Stimulated activated naive CD4-positive, alpha-beta T cell treated with Interleukin-2 at 50 U/mL for 16 hours (primary cell): ENCODE data around the gene TEX14.
A peak's percentile ranks its signal among the peaks of the same experiment; 100 is the strongest.
"Not testable (repeated sequence)": the region's sequence is repeated elsewhere in the genome, so short reads cannot be mapped to it uniquely, and the experiment has no call there.

ENCODE experiments used
- DNase-seq: peaks from one replicate; lab custom pipeline; 2025; lab: John Stamatoyannopoulos, UW

TEX14 gene

GRCh38 chr17:58692239-58693055 is 602 bp upstream of the TEX14 start, which contains the start of gene RAD51C:
TSS of gene RAD51C (plus strand) at chr17:58692602. CDS start at chr17:58692644, 42 bp downstream.
- peak; percentile 84 for DNase-seq

GRCh38 chr17:58690033-58690432 is 1.8 kb downstream of the TEX14 start:
- DNase-seq: not testable (repeated sequence)

GRCh38 chr17:58688521-58688920 is 3.3 kb downstream of the TEX14 start:
- no peak for DNase-seq

DNA sequence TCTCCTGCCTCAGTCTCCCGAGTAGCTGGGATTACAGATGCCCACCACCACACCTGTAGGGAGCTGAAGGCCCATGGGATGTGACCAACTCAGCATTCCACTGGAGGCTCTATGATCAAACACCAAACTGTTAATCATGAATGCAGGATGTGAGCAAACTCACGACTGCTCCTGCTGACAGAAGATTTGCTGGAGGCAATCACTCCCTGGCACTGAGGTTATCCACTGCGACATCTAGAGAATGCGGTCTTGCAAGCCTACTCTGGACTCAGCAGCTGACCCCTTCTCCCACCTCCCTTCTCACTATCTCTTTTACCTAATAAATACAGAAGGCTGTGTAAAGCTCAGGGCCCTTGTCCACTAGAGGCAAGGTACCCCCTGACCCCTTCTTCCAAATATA is 4.9 kb downstream of the TEX14 start:
- DNase-seq: no peak

GRCh38 chr17:58684462-58684861 is 7.4 kb downstream of the TEX14 start:
- not testable (repeated sequence) for DNase-seq

DNA sequence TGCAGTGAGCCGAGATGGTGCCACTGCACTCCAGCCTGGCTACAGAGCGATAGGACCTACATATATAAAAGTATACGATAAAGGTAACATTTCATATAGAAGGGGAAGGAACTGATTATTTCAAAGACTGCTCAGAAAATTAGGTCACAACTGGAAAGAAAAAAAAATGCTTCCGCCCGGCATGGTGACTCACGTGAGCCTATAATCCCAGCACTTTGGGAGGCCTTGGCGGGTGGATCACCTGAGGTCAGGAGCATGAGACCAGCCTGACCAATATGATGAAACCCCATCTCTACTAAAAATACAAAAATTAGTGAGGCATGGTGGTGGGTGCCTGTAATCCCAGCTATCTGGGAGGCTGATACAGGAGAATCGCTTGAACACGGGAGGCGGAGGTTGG is 7.8 kb downstream of the TEX14 start:
- DNase-seq: no peak

- DNase-seq: no peak
Measured at GRCh38 chr17:58680038-58680369, 11.8 kb downstream of the TEX14 start.

- DNase-seq: no peak
Measured at GRCh38 chr17:58679263-58680037, 12.4 kb downstream of the TEX14 start.

DNA sequence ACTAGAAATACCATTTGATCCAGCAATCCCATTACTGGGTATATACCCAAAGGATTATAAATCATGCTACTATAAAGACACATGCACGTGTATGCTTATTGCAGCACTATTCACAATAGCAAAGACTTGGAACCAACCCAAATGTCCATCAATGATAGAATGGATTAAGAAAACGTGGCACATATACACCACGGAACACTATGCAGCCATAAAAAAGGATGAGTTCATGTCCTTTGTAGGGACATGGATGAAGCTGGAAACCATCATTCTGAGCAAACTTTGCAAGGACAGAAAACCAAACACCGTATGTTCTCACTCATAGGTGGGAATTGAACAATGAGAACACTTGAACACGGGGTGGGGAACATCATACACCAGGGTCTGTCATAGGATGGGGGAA is 13.6 kb downstream of the TEX14 start:
- DNase-seq: not testable (repeated sequence)

DNA sequence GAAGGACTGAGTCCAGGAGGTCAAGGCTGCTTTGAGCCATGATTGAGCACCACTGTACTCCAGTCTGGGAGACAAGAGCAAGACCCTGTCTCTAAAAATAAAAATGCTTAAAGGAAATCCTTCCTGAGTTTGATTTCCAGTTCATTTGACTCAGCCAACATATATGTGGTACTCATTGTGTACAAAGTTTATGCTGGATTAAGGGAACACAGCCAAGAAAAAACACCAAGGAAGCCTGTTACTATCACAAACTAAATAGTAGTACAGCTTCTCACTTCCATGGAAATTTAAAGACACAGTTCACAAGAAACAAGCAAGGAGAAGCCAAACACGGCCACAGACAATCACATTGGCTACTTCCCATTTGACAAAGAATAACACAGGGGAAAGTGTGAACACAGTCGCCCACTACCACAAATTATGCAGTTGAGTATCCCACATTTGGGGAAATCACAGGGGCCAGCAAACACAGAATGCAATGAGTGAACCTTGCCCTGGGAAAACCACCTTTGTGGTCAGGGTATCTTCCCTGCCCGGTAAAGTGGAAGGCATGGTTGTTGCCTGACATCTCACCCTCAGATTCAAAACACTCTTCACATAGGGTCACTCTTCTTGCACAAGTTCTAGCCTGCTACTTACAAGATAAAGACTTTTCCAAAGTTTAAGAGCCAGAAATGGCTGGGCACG is 14.5 kb downstream of the TEX14 start:
- no peak for DNase-seq

DNA sequence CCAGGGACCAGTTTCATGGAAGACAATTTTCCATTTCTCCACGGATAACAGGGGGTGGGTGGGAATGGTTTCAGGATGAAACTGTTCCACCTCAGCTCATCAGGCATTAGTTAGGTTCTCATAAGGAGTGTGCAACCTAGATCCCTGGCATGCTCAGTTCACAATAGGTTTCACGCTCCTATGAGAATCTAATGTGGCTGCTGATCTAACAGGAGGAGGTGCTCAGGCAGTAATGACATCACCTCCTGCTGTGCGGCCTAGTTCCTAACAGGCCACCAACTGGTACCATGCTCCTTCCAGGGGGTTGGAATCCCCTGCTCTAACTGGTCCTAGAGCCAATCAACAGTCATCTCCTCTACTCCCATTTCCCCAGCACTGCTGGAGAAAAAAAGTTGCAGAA is 19.9 kb downstream of the TEX14 start:
- DNase-seq: no peak

GRCh38 chr17:58669853-58670252 is 22.0 kb downstream of the TEX14 start:
- no peak for DNase-seq

GRCh38 chr17:58668598-58668935 is 23.3 kb downstream of the TEX14 start:
- DNase-seq: no peak

- no peak for DNase-seq
Measured at GRCh38 chr17:58667934-58668597, 23.8 kb downstream of the TEX14 start.

- DNase-seq: peak; percentile 18
Measured at GRCh38 chr17:58666858-58667267, 25.0 kb downstream of the TEX14 start.

- no peak for DNase-seq
Measured at GRCh38 chr17:58665946-58666857, 25.6 kb downstream of the TEX14 start.

DNA sequence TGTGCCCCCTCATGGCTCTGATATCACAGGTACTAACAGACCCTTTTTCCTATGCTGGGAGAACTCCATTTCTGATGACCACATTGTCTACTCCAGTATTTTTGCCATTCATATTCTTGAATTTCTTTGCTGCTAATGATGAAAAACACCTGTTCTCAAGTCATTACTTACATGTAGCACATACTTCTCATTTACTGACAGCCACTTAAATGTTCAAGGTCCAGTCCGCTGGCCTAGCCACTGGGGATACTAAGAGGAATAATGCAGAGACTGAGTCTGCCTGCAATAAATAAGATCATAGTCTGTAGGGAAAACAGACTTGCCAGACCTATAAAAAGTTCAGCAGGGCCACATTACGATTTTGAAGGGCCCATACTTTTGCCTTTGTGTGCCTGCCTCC is 27.5 kb downstream of the TEX14 start:
- DNase-seq: no peak

GRCh38 chr17:58661499-58661898 is 30.3 kb downstream of the TEX14 start:
- no peak for DNase-seq

- DNase-seq: no peak
Measured at GRCh38 chr17:58660621-58661020, 31.2 kb downstream of the TEX14 start.

- DNase-seq: not testable (repeated sequence)
Measured at GRCh38 chr17:58659714-58660084, 32.1 kb downstream of the TEX14 start.
